ENCODE results near the gene VPS13C.

DNA sequence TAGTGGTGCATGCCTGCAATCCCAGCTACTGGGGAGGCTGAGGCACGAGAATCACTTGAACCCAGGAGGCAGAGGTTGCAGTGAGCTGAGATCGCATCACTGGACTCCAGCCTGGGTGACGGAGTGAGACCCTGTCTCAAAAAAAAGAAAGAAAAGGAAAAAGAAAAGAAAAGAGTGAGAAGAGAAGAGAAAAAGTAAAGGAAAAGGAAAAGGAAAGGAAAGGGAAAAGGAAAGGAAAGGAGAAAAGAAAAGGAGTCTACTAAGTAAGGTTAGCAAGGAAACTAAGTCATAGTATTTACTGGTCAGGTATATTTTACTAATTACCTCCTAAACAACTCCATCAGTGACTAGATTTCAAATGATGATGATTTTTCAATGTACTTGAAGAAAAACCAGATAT, 198.3 kb downstream of the VPS13C start:
- TF ChIP-seq EZH2 (IDR thresholded peaks at IDR 0.05) (no peak), POLR2AphosphoS5 (IDR thresholded peaks at IDR 0.05; ENCODE audit: borderline replicate concordance, low read depth, low read length) (no peak)
